ENCODE data around the gene ID4. TPM values are rescaled to one million over a fixed set of nuclear protein-coding genes. Genes with fewer than 3 reads are reported as not detected.

ID4 gene
- total and polyA plus RNA-seq, 2 of the 8 experiments (the other 6 are each of a cell fraction or from before 2014, with no cell fraction given), result 2.0 to 8.3 TPM

GRCh38 chr6:19851241-19852089 is 14.3 kb downstream of the ID4 start (continued):
- TF ChIP-seq RBBP5 (IDR thresholded peaks at IDR 0.05; ENCODE audit: borderline replicate concordance, low read depth, low read length) (no peak), PHF8 (conservative IDR thresholded peaks at IDR 0.05; ENCODE audit: low read depth, low read length) (no peak), CHD1 (IDR thresholded peaks at IDR 0.05; ENCODE audit: low read depth, low read length) (no peak), CHD7 (IDR thresholded peaks at IDR 0.05; ENCODE audit: insufficient replicate concordance, low read length) (peak; percentile 24), ATF3 (IDR thresholded peaks at IDR 0.05; ENCODE audit: insufficient read depth, low read depth, low read length) (no peak), RNF2 (IDR thresholded peaks at IDR 0.05; ENCODE audit: borderline replicate concordance, low read depth, low read length, missing control alignments, poor library complexity, severe bottlenecking) (no peak), RFX5 (IDR thresholded peaks at IDR 0.05; ENCODE audit: borderline replicate concordance, low read depth, low read length) (no peak), EP300 (IDR thresholded peaks at IDR 0.05; ENCODE audit: borderline replicate concordance in 1 of 2, low read depth in 2 of 2, low read length in 2 of 2) (no peak)

Data from H1 (cell line).